SK-N-SH treated with all-trans-retinoic acid at 6 μM for 48 hours (cell line): Measurements from ENCODE around the gene FOXA2.

Experiments
- ARNTL ChIP-seq: fragments of 450-650 bp; formaldehyde crosslinking; IDR thresholded peaks from 2 replicates; pipeline ENCODE4 v1.5.0; 2020; ENCODE audit warnings: low read depth, mild to moderate bottlenecking, moderate library complexity, borderline replicate concordance
- CREB5 ChIP-seq: fragments of 250-450 bp; sonication (Bioruptor Pico); IDR thresholded peaks from 2 replicates; pipeline ENCODE4 v1.5.1; 2020; ENCODE audit warnings: low read depth, mild to moderate bottlenecking, moderate library complexity
- PPARA ChIP-seq: fragments of 250-450 bp; sonication (Bioruptor Pico); IDR thresholded peaks from 2 replicates; pipeline ENCODE4 v1.5.0; 2020; ENCODE audit warnings: mild to moderate bottlenecking, borderline replicate concordance
- ZC3H10 ChIP-seq: fragments of 250-450 bp; sonication (Bioruptor Pico); IDR thresholded peaks from 2 replicates; pipeline ENCODE4 v1.5.1; 2021; ENCODE audit warnings: mild to moderate bottlenecking, moderate library complexity
- ZFP30 ChIP-seq: fragments of 450-650 bp; formaldehyde crosslinking; IDR thresholded peaks from 2 replicates; pipeline ENCODE4 v1.5.0; 2022; ENCODE audit warnings: mild to moderate bottlenecking, moderate library complexity
- ZNF565 ChIP-seq: fragments of 450-650 bp; formaldehyde crosslinking; conservative IDR thresholded peaks from 2 replicates; pipeline ENCODE4 v1.5.0; 2020; ENCODE audit warnings: low read depth, mild to moderate bottlenecking, moderate library complexity

- no peak for TF ChIP-seq CREB5 (CRISPR knock-in tag)
- TF ChIP-seq ZFP30, result no peak
- no peak for TF ChIP-seq ZNF565
- no peak for TF ChIP-seq ZC3H10 (CRISPR knock-in tag)
- no peak for TF ChIP-seq ARNTL
- TF ChIP-seq PPARA, result no peak
These were observed 30.0 kb downstream of the FOXA2 start for GRCh38 chr20:22554391-22554790.
